Progenitor cell of endocrine pancreas (in vitro differentiated cells): ENCODE data around the gene CHGA. TPM values are rescaled to one million over a fixed set of nuclear protein-coding genes. Genes with fewer than 3 reads are reported as not detected.

ENCODE experiments used
- DNase-seq: peaks from one replicate; pipeline ENCODE4 v3.0.0; 2021; ENCODE audit warnings: low spot score; ENCODE audit not compliant: unreplicated experiment
- H3K27ac Mint-ChIP-seq: 2 replicates; pipeline ENCODE4 v1.8.0; 2021; ENCODE audit warnings: mild to moderate bottlenecking, moderate library complexity, mixed read lengths
- H3K27me3 Mint-ChIP-seq: 2 replicates; pipeline ENCODE4 v1.8.0; 2021; ENCODE audit warnings: mixed read lengths
- H3K36me3 Mint-ChIP-seq: 2 replicates; pipeline ENCODE4 v1.8.0; 2022; ENCODE audit warnings: mixed read lengths; ENCODE audit not compliant: insufficient read depth
- H3K4me1 Mint-ChIP-seq: 2 replicates; pipeline ENCODE4 v1.8.0; 2021; ENCODE audit warnings: low read depth, mixed read lengths
- H3K4me3 Mint-ChIP-seq: 2 replicates; pipeline ENCODE4 v1.8.0; 2021; ENCODE audit warnings: low read depth, mild to moderate bottlenecking, moderate library complexity, mixed read lengths
- H3K9me3 Mint-ChIP-seq: 2 replicates; pipeline ENCODE4 v1.8.0; 2021; ENCODE audit warnings: low read depth, mixed read lengths
- CTCF ChIP-seq: fragments of 200-600 bp; sonication (generic); IDR thresholded peaks from one replicate; pipeline ENCODE4 v1.5.0; 2021; ENCODE audit warnings: antibody characterized with exemption, mild to moderate bottlenecking; ENCODE audit not compliant: unreplicated experiment
- total RNA-seq: library from RNA; stranded (reverse); gene quantifications from 2 replicates; pipeline ENCODE4 v1.2.1, GENCODE V29; 2021

The CHGA gene
- total RNA-seq, 1 donor from 2014 or later, result 1,590 TPM

- Mint-ChIP-seq H3K4me1 (no peaks in the 10 kb centered on the region), H3K27ac (no peak overlapping the region), H3K9me3 (no peaks in the 10 kb centered on the region), H3K36me3 (no peaks in the 10 kb centered on the region), H3K4me3 (no peak overlapping the region), H3K27me3 (no peaks in the 10 kb centered on the region)
- no peak for TF ChIP-seq CTCF
- no peak for DNase-seq
These were observed 16.1 kb downstream of the CHGA start for GRCh38 chr14:92938890-92939671.

GRCh38 chr14:92939699-92940098 lies 16.7 kb downstream of the CHGA start:
- Mint-ChIP-seq H3K4me1 (no peaks in the 10 kb centered on the region), H3K9me3 (no peaks in the 10 kb centered on the region), H3K4me3 (no peak overlapping the region), H3K36me3 (no peaks in the 10 kb centered on the region), H3K27me3 (no peaks in the 10 kb centered on the region), H3K27ac (no peak overlapping the region)
- TF ChIP-seq CTCF, result no peak
- no peak for DNase-seq

- H3K4me1 Mint-ChIP-seq, result no peaks in the 10 kb centered on the region
- no peaks in the 10 kb centered on the region for H3K36me3 Mint-ChIP-seq
- TF ChIP-seq CTCF, result no peak
- no peak overlapping the region for H3K4me3 Mint-ChIP-seq
- no peak overlapping the region for H3K27ac Mint-ChIP-seq
- H3K27me3 Mint-ChIP-seq, result no peaks in the 10 kb centered on the region
- DNase-seq, result no peak
- no peaks in the 10 kb centered on the region for H3K9me3 Mint-ChIP-seq
These were observed 17.6 kb downstream of the CHGA start for GRCh38 chr14:92940543-92940942.

- no peak for DNase-seq
- Mint-ChIP-seq H3K27me3 (no peaks in the 10 kb centered on the region), H3K4me1 (no peaks in the 10 kb centered on the region), H3K27ac (no peak overlapping the region), H3K4me3 (no peak overlapping the region), H3K9me3 (no peaks in the 10 kb centered on the region), H3K36me3 (peaks cover 1% of the 10 kb centered on the region)
- no peak for TF ChIP-seq CTCF
These were observed 18.6 kb downstream of the CHGA start for GRCh38 chr14:92941531-92941930.

GRCh38 chr14:92942136-92942535 lies 19.2 kb downstream of the CHGA start:
- no peaks in the 10 kb centered on the region for H3K9me3 Mint-ChIP-seq
- H3K27ac Mint-ChIP-seq, result no peak overlapping the region

More at GRCh38 chr14:92942136-92942535, 19.2 kb downstream of the CHGA start:
- peaks cover 1% of the 10 kb centered on the region for H3K36me3 Mint-ChIP-seq
- no peak for TF ChIP-seq CTCF
- H3K4me1 Mint-ChIP-seq, result no peaks in the 10 kb centered on the region
- no peak for DNase-seq
- H3K27me3 Mint-ChIP-seq, result no peaks in the 10 kb centered on the region
- H3K4me3 Mint-ChIP-seq, result no peak overlapping the region
